C4-2B (cell line): ENCODE measurements around the gene TECPR1.

Source experiments
- H3K27ac ChIP-seq: fragments of 450-650 bp; 2 replicates; pipeline ENCODE4 v1.5.1; 2017
- ZFX ChIP-seq: fragments of 450-650 bp; IDR thresholded peaks from 2 replicates; pipeline ENCODE4 v1.6.1; 2017
- TF ChIP-seq, protein P1 (sequence below): fragments of 450-650 bp; conservative IDR thresholded peaks from 2 replicates; pipeline ENCODE4 v1.5.1; 2017; ENCODE audit warnings: mild to moderate bottlenecking

The TECPR1 gene

DNA sequence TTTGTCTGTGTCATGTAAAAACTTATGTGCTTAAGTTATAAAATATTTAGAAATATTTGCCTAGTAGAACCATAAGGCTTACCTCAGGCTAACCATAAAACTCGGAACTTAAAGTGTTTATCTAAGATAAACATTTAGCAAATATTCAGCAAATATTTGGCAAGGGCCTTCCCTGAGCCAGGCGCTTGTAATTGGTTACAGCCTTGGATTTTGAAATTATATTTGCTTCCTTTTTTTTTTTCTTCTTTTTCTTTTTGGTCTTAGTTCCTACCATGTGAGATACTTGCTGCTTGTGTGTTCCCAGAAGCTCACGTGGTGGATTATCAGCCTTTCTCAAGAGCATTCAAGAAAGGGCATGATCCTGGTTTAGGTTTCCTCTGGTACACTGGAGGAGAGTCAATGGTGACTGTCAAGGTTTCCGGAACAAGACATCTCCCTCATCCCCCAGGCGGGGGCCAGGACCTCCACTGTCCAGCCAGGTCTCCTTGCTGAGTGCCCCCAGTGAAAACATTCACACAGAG is 24.3 kb upstream of the TECPR1 start:
- peak overlapping the region; percentile 91 for H3K27ac ChIP-seq
- TF ChIP-seq, protein P1, sequence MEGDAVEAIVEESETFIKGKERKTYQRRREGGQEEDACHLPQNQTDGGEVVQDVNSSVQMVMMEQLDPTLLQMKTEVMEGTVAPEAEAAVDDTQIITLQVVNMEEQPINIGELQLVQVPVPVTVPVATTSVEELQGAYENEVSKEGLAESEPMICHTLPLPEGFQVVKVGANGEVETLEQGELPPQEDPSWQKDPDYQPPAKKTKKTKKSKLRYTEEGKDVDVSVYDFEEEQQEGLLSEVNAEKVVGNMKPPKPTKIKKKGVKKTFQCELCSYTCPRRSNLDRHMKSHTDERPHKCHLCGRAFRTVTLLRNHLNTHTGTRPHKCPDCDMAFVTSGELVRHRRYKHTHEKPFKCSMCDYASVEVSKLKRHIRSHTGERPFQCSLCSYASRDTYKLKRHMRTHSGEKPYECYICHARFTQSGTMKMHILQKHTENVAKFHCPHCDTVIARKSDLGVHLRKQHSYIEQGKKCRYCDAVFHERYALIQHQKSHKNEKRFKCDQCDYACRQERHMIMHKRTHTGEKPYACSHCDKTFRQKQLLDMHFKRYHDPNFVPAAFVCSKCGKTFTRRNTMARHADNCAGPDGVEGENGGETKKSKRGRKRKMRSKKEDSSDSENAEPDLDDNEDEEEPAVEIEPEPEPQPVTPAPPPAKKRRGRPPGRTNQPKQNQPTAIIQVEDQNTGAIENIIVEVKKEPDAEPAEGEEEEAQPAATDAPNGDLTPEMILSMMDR: no peak
- no peak for TF ChIP-seq ZFX

DNA sequence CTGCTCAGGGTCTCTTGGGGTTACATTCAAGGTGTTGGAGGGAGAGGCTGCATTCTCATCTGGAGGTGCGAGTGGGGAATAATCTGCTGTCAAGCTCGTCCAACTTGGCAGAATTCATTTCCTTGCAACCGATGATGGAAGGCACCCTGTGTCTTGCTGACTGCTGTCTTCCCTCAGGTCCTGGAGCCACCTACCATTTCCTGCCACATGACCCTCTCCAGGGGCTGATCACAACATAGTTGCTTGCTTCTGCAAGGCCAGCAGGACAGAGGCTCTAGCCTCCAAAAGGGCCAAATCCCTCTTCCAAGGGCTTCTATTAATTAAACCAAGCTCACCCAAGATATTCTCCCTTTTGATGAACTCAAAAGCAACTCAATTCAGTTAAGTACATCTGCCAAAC is 15.3 kb upstream of the TECPR1 start:
- no peak for TF ChIP-seq ZFX
- TF ChIP-seq, protein P1: no peak
- H3K27ac ChIP-seq: no peak overlapping the region

DNA sequence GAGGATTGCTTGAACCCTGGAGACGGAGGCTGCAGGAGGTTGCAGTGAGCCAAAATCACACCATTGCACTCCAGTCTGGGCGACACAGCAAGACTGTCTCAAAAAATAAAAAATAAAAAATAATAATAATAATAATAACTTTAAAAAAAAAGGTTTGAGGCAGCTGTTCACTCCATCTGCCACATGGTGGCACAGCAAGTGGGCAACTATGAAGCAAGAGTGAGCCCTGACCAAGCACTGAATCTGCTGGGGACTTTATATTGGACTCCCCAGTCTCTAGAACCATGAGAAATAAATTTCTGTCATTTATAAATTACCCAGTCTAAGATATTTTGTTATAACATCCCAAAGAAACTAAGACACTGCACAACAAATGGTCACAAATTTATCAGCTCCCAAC is 14.8 kb upstream of the TECPR1 start:
- no peak overlapping the region for H3K27ac ChIP-seq
- TF ChIP-seq, protein P1: no peak; the same call in 1 of the 2 replicates
- no peak for TF ChIP-seq ZFX

DNA sequence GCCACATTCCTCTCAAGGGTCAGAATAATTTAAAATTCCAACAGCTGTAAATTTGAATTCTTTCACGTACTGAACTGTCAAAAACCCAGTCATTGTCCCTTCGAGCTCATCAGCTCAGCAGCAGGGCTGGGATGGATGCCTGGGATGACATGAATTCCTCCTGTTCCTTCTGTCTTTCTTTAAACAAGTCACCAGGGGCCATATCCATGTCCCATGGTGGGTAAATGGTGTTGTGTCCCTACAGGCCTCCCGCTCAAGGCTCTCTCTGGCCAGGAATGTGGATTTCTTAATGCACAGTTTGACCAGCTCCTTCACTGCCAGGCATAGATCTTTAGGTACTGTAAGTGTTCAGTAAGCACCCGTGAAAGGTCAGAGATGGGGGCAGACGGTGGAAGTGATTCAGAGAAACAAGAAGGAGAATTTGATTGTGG is 13.8 kb upstream of the TECPR1 start:
- H3K27ac ChIP-seq: no peak overlapping the region
- TF ChIP-seq, protein P1: no peak
- no peak for TF ChIP-seq ZFX

DNA sequence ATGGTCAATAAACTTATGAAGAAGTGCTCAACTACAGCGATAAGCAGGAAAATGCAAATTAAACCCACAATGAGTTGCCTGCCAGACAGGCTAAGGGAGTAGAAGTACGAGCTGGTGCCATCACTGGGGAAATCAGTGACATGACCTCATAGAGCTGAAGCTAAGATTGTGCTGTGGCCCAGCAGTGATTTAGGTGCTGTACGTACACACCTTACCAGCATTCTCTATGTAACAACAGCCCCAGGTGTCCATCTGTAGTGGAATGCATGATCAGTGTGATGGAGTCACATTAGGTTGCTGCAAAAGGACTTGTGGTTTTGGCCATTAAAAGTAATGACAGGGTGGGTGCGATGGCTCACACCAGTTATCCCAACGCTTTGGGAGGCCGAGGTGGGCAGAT is 5.7 kb upstream of the TECPR1 start:
- no peak overlapping the region for H3K27ac ChIP-seq
- TF ChIP-seq ZFX: no peak
- TF ChIP-seq, protein P1: no peak

DNA sequence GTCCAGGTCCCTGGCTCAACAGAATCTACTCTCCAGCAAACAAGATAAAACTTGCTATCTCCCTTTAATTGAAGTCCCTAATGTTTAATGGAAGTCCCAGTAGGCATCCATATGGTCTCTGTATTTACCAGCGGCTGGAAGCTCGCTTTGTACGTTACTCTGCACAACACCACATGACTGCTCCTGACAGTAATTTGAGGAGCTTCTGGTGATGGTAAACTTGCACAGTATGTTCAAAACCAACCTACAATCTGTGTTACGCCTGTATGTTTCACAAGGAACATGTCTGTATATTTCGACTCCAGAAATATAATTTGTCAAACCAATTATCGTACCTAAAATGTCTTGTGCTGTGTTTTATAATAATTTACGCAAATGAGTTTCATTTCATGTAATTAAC is 4.4 kb upstream of the TECPR1 start:
- H3K27ac ChIP-seq: no peak overlapping the region
- no peak for TF ChIP-seq ZFX
- TF ChIP-seq, protein P1: no peak

DNA sequence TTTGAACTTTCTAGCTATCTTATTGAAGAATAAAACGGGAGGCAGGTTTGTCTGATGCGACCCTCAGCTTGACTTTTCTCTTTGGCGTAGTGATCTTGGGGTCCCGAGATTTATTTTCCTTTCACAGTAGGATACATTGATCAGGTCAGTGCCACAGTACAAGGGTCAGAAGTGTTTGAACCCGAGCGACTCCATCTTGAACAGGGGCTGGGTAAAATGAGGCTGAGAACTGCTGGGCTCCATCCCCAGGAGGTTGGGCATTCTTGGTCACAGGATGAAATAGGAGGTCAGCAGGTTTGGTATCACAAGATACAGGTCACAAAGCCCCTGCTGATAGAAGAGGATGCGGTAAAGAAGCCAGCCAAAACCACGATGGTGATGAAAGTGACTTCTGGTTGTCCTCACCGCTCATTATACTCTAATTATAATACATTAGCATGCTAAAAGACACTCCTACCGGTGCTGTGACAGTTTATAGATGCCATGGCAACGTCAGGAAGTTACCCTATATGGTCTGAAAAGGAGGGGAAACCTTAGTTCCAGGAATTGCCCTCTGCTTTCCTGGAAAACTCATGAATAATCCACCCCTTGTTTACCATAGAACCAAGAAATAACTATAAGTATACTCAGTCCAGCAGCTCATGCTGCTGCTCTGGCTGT is 3.0 kb upstream of the TECPR1 start:
- TF ChIP-seq, protein P1: no peak
- TF ChIP-seq ZFX: no peak

More for the DNA sequence above, 3.0 kb upstream of the TECPR1 start:
- H3K27ac ChIP-seq: no peak overlapping the region
